GM12801 (cell line): ENCODE results near the gene B3GNT3.

Source experiments
- TF ChIP-seq, protein P1 (sequence below): IDR thresholded peaks from one replicate; pipeline ENCODE4 v1.5.1; 2011; ENCODE audit warnings: control low read depth; ENCODE audit not compliant: insufficient read length; ENCODE audit errors: extremely low read depth

B3GNT3 gene

DNA sequence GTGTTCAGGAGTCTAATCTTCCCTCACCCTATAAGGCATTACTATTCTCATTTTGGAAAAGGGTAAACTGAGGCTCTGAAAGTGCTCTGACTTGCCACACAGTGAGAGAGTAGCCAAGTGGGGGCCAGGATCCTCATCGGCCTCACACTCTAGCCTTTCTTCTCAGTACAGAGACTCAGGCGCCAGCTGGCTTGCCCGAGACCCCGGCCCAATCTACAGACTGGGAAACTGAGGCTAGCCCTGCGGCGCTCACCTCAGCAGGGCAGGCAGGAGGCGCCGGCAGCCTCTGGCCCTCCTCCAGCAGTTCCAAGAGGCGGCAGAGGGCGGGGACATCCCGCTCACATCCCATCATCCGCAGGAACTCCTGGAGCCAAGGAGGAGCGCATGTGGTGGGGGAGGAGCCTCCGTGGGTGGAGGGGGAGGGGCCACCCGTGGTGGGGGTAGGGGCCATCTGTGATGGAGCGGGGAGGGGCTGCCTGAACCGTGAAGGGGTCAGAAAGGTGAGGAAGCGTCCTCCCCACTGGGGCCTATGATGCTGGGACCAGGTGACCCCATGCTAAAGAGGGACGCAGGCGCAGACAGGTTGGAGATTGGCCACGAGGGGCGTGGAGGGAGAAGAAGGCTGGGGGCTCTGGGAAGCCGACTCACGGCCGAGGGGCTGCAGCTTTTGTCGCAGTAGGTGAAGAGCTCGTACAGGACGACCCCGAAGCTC is 35.1 kb downstream of the B3GNT3 start:
- TF ChIP-seq, protein P1, sequence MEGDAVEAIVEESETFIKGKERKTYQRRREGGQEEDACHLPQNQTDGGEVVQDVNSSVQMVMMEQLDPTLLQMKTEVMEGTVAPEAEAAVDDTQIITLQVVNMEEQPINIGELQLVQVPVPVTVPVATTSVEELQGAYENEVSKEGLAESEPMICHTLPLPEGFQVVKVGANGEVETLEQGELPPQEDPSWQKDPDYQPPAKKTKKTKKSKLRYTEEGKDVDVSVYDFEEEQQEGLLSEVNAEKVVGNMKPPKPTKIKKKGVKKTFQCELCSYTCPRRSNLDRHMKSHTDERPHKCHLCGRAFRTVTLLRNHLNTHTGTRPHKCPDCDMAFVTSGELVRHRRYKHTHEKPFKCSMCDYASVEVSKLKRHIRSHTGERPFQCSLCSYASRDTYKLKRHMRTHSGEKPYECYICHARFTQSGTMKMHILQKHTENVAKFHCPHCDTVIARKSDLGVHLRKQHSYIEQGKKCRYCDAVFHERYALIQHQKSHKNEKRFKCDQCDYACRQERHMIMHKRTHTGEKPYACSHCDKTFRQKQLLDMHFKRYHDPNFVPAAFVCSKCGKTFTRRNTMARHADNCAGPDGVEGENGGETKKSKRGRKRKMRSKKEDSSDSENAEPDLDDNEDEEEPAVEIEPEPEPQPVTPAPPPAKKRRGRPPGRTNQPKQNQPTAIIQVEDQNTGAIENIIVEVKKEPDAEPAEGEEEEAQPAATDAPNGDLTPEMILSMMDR = no peak

- TF ChIP-seq, protein P1 = no peak
Measured at GRCh38 chr19:17830567-17831418, 35.9 kb downstream of the B3GNT3 start.

DNA sequence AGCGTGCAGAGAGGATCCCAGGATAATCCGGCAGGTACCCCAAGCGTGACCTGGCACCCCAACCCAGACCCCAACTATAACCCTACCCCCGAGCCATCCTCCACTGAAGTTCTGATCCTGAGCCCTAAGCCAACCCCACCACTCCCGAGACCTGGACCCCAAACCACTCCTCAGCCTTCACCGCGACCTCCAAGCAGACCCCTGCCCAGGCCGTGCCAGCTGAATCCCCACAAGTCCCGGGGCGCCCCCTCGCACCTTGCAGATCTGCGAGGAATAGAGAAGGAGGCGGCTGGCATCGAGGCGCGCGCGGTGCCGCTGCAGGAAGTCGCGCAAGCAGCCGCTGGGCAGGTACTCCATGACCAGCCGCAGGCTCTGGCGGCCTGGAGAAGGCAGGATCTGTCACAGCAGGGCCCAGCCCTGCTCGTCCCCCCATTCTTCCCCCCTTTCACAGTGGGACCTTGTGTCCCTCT is 36.5 kb downstream of the B3GNT3 start:
- TF ChIP-seq, protein P1 = no peak

DNA sequence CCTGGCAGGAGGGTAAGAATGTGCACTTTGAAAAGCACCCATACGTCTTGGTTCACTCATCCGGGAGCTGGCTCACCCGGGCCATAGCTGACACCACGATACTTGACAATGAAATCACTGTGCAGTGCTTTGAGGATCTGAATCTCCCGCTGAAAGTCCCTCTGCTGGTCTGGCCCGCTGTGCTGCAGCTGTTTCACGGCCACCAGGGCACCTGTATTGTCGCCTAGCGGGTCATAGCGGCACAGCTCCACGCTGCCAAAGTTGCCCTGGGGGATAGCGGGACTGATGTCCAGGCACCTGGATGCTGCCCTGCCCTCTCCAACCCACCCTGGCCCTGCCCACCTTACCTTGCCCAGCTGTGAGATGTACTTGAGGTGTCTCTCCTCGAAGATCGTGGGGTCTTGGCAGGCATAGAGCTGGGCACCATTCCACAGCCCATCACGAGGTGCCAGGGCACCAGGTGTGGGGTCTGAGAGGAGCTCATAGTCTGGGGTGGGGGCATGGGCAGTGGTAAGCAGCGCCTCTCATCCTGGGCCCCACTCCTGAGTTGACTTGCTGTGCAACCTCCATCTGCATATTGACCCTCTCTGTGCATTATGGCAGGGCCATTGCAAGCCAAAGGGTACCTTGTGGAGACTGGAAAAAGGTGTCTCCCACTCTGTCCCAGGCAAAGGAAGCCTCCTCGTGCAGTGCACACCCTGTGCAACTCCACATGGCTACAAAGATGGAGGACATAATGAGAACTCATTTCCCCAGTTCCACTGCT is 37.7 kb downstream of the B3GNT3 start:
- TF ChIP-seq, protein P1 = no peak

DNA sequence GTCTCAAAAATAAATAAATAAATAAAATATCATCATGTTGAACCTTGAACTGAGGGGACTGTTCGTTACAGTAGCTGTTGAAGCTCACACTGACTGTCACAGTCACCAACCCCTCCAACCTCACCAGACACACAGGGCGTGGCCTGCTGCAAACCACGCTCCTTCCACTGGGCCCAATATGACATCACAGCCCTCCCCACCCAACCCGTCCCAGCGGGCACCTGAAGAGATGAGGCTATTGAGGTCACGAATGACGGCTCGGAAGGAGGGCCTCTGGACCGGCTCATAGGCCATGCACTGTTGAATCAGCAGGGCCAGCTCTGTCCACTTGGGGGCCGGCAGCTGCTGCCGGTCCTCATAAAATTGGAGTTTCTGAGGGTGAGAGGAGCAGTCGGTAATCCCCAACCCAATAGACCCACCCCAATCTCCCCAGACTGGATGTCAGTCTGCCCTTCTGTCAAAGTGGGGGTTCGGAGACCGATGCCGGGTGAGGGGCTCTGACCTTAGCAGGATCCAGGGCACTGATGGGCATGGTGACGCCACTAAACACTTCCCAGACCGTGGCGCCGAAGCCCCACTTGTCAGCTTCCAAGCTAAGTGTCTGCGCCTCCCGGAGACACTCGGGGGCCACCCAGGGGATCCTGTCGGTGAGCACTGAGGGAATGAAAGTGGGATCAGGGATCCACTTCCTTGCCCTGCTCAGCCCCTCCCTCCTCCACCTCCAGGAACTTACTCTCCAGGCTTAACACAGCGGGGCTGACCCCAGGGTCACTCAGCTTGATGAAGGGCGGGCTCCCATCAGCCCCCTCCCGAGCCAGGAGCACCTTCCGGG is 39.6 kb downstream of the B3GNT3 start:
- TF ChIP-seq, protein P1 = no peak

GRCh38 chr19:17835182-17836006 is 40.5 kb downstream of the B3GNT3 start:
- TF ChIP-seq, protein P1 = no peak
